Activated CD4-positive, alpha-beta T cell treated with anti-CD3 and anti-CD28 coated beads, Interleukin-2, amount 10 ng/mL, durations not matched to agents 24 days and 14 days (primary cell): ENCODE results near the gene SART1. TPM values are rescaled to one million over a fixed set of nuclear protein-coding genes. Genes with fewer than 3 reads are reported as not detected.

Experiments
- DNase-seq: peaks from one replicate; pipeline ENCODE4 v3.0.0; 2022
- H3K27ac Mint-ChIP-seq: one replicate; pipeline ENCODE4 v1.8.0; 2022; ENCODE audit warnings: mild to moderate bottlenecking, mixed read lengths
- H3K27me3 Mint-ChIP-seq: one replicate; pipeline ENCODE4 v1.8.0; 2022; ENCODE audit warnings: mixed read lengths
- H3K36me3 Mint-ChIP-seq: one replicate; pipeline ENCODE4 v1.8.0; 2022; ENCODE audit warnings: low read depth, mild to moderate bottlenecking, mixed read lengths
- H3K4me1 Mint-ChIP-seq: one replicate; pipeline ENCODE4 v1.8.0; 2021; ENCODE audit warnings: mixed read lengths
- H3K4me3 Mint-ChIP-seq: one replicate; pipeline ENCODE4 v1.8.0; 2022; ENCODE audit warnings: mild to moderate bottlenecking, moderate library complexity, mixed read lengths
- H3K9me3 Mint-ChIP-seq: one replicate; pipeline ENCODE4 v1.8.0; 2021; ENCODE audit warnings: mixed read lengths
- intact Hi-C: fragments of 100-400 bp; cut with micrococcal nuclease; formaldehyde crosslinking; loops from one replicate; pipeline ENCODE4 v1.15.1; 2023
- total RNA-seq: library from RNA; stranded (reverse); gene quantifications from 2 replicates; pipeline ENCODE4 v1.2.3, GENCODE V29; 2022

SART1 gene
- total RNA-seq = 99.1 and 104 TPM in 2 replicates

- Mint-ChIP-seq H3K27ac (peak within 1 kb of the TSS; percentile 95), H3K4me1 (peaks cover 40% of the 10 kb centered on the region), H3K36me3 (peaks cover 37% of the 10 kb centered on the region), H3K27me3 (peaks cover 1% of the 10 kb centered on the region), H3K4me3 (peak within 1 kb of the TSS; percentile 90), H3K9me3 (no peaks in the 10 kb centered on the region)
- DNase-seq = peak; percentile 99
- intact Hi-C loops = loop anchor here (1.0 to 2.0 kb wide), 6 partner anchors 33 to 102 kb away; partner anchors contain the start of genes BANF1, C11orf68, DRAP1 and EIF1AD
Measured at GRCh38 chr11:65961267-65962140, at the start of gene SART1. SART1 (plus strand) TSS chr11:65961734; CDS start chr11:65961781, 47 bp downstream.

- intact Hi-C loops = no loop called here
- DNase-seq = no peak
- Mint-ChIP-seq H3K4me3 (no peak overlapping the region), H3K36me3 (peaks cover 9% of the 10 kb centered on the region), H3K9me3 (no peaks in the 10 kb centered on the region), H3K4me1 (peaks cover 21% of the 10 kb centered on the region), H3K27me3 (peaks cover 4% of the 10 kb centered on the region), H3K27ac (no peak overlapping the region)
Measured at GRCh38 chr11:65912845-65913244, 48.7 kb upstream of the SART1 start.

- intact Hi-C loops = no loop called here
Measured at GRCh38 chr11:65915101-65915820, 46.3 kb upstream of the SART1 start.

GRCh38 chr11:65915821-65916251 is 45.7 kb upstream of the SART1 start:
- H3K4me3 Mint-ChIP-seq = no peak overlapping the region
- intact Hi-C loops = no loop called here
- H3K9me3 Mint-ChIP-seq = no peaks in the 10 kb centered on the region
- no peak overlapping the region for H3K27ac Mint-ChIP-seq
- peaks cover 18% of the 10 kb centered on the region for H3K36me3 Mint-ChIP-seq
- peaks cover 2% of the 10 kb centered on the region for H3K27me3 Mint-ChIP-seq
- no peak for DNase-seq
- peaks cover 19% of the 10 kb centered on the region for H3K4me1 Mint-ChIP-seq

More at GRCh38 chr11:65915101-65915820, 46.3 kb upstream of the SART1 start:
- Mint-ChIP-seq H3K9me3 (no peaks in the 10 kb centered on the region), H3K4me3 (no peak overlapping the region), H3K4me1 (peaks cover 18% of the 10 kb centered on the region), H3K36me3 (peaks cover 14% of the 10 kb centered on the region), H3K27me3 (peaks cover 2% of the 10 kb centered on the region), H3K27ac (peak overlapping the region; percentile 17)
- DNase-seq = no peak

GRCh38 chr11:65916391-65916790 is 45.1 kb upstream of the SART1 start:
- Mint-ChIP-seq H3K9me3 (no peaks in the 10 kb centered on the region), H3K4me1 (peaks cover 19% of the 10 kb centered on the region), H3K27me3 (peaks cover 2% of the 10 kb centered on the region), H3K27ac (peak overlapping the region; percentile 8), H3K4me3 (peak overlapping the region; percentile 96), H3K36me3 (peaks cover 19% of the 10 kb centered on the region)
- DNase-seq = no peak
- intact Hi-C loops = no loop called here

- H3K27ac Mint-ChIP-seq = peak overlapping the region; percentile 37
- peaks cover 22% of the 10 kb centered on the region for H3K36me3 Mint-ChIP-seq
- no peaks in the 10 kb centered on the region for H3K27me3 Mint-ChIP-seq
- DNase-seq = no peak
- intact Hi-C loops = no loop called here
- peaks cover 19% of the 10 kb centered on the region for H3K4me1 Mint-ChIP-seq
- no peaks in the 10 kb centered on the region for H3K9me3 Mint-ChIP-seq
- H3K4me3 Mint-ChIP-seq = peak overlapping the region; percentile 96
Measured at GRCh38 chr11:65917077-65917433, 44.5 kb upstream of the SART1 start.

GRCh38 chr11:65917434-65918210 is 43.9 kb upstream of the SART1 start:
- intact Hi-C loops = no loop called here

GRCh38 chr11:65918211-65919140 is 43.1 kb upstream of the SART1 start, which contains the start of gene C11orf68:
C11orf68 (minus strand) TSS chr11:65919062; CDS start chr11:65919031, 31 bp downstream.
- Mint-ChIP-seq H3K36me3 (peaks cover 36% of the 10 kb centered on the region), H3K27me3 (no peaks in the 10 kb centered on the region), H3K9me3 (no peaks in the 10 kb centered on the region), H3K27ac (peak within 1 kb of the TSS; percentile 90), H3K4me3 (peak within 1 kb of the TSS; percentile 96), H3K4me1 (peaks cover 23% of the 10 kb centered on the region)
- no peak for DNase-seq
- intact Hi-C loops = loop anchor here (1.0 kb wide), 7 partner anchors 10 to 255 kb away; partner anchors contain the start of genes CCDC85B, FOSL1, MUS81 and SART1

More at GRCh38 chr11:65917434-65918210, 43.9 kb upstream of the SART1 start:
- no peak for DNase-seq
- Mint-ChIP-seq H3K4me1 (peaks cover 22% of the 10 kb centered on the region), H3K27me3 (no peaks in the 10 kb centered on the region), H3K36me3 (peaks cover 27% of the 10 kb centered on the region), H3K9me3 (no peaks in the 10 kb centered on the region), H3K4me3 (peak overlapping the region; percentile 96), H3K27ac (no peak overlapping the region)

GRCh38 chr11:65919141-65919572 is 42.4 kb upstream of the SART1 start, which contains the start of gene DRAP1:
DRAP1 (plus strand) TSS chr11:65919426; CDS start chr11:65919502, 76 bp downstream.
- Mint-ChIP-seq H3K36me3 (peaks cover 36% of the 10 kb centered on the region), H3K4me3 (peak within 1 kb of the TSS; percentile 96), H3K27me3 (no peaks in the 10 kb centered on the region), H3K27ac (peak within 1 kb of the TSS; percentile 90), H3K9me3 (no peaks in the 10 kb centered on the region), H3K4me1 (peaks cover 23% of the 10 kb centered on the region)
- intact Hi-C loops = loop anchor here (1.0 kb wide), 7 partner anchors 9 to 256 kb away; partner anchors contain the start of genes CCDC85B, FOSL1, MUS81 and SART1
- DNase-seq = peak; percentile 99

- H3K36me3 Mint-ChIP-seq = peaks cover 36% of the 10 kb centered on the region
- peak; percentile 89 for DNase-seq
- peaks cover 25% of the 10 kb centered on the region for H3K4me1 Mint-ChIP-seq
- no peaks in the 10 kb centered on the region for H3K9me3 Mint-ChIP-seq
- H3K27me3 Mint-ChIP-seq = no peaks in the 10 kb centered on the region
- peak overlapping the region; percentile 96 for H3K4me3 Mint-ChIP-seq
- peak overlapping the region; percentile 90 for H3K27ac Mint-ChIP-seq
- intact Hi-C loops = loop anchor here (1.0 kb wide), 7 partner anchors 9 to 256 kb away; partner anchors contain the start of genes CCDC85B, FOSL1, MUS81 and SART1
Measured at GRCh38 chr11:65919573-65920371, 41.8 kb upstream of the SART1 start.

GRCh38 chr11:65920372-65920802 is 41.1 kb upstream of the SART1 start:
- H3K4me1 Mint-ChIP-seq = peaks cover 21% of the 10 kb centered on the region
- no peak for DNase-seq
- peaks cover 31% of the 10 kb centered on the region for H3K36me3 Mint-ChIP-seq
- intact Hi-C loops = no loop called here
- no peaks in the 10 kb centered on the region for H3K27me3 Mint-ChIP-seq
- peak overlapping the region; percentile 96 for H3K4me3 Mint-ChIP-seq
- H3K9me3 Mint-ChIP-seq = no peaks in the 10 kb centered on the region
- peak overlapping the region; percentile 90 for H3K27ac Mint-ChIP-seq
